Adrenal gland (tissue), 12 donors: ENCODE results near the gene ZFP62. TPM values are rescaled to one million over a fixed set of nuclear protein-coding genes. Genes with fewer than 3 reads are reported as not detected.

Source experiments
- DNase-seq, 7 donors: peaks; one replicate each; pipeline ENCODE4 v3.0.0-alpha.2; 2019 to 2020
- H3K27ac ChIP-seq, 5 donors: fragments of 200-600 bp; sonication (generic) in 4 of 5; 1 replicate in 3 of 5; 2 replicates in 2 of 5; pipeline versions ENCODE4 v1.5.1 to v1.8.0; 2016 to 2020; ENCODE audit warnings: mild to moderate bottlenecking in 1 of 5
- H3K27me3 ChIP-seq: fragments of 200-600 bp; 2 replicates; pipeline ENCODE4 v1.8.0; 2021
- H3K36me3 ChIP-seq, 2 donors: fragments of 200-600 bp; replicated peaks in 1 of 2; 1 replicate in 1 of 2; 2 replicates in 1 of 2; pipeline versions ENCODE4 v1.5.1 to v1.8.0; 2018 to 2022
- H3K4me1 ChIP-seq, 2 donors: fragments of 200-600 bp; replicated peaks in 1 of 2; 1 replicate in 1 of 2; 2 replicates in 1 of 2; pipeline versions ENCODE4 v1.5.1 to v1.8.0; 2018 to 2021
- H3K4me3 ChIP-seq, 4 donors: fragments of 200-600 bp; sonication (generic) in 3 of 4; one replicate each; pipeline ENCODE4 v1.5.1; 2016 to 2018
- H3K9me3 ChIP-seq, 3 donors: fragments of 200-600 bp; sonication (generic) in 1 of 3; replicated peaks in 1 of 3; 1 replicate in 2 of 3; 2 replicates in 1 of 3; pipeline versions ENCODE4 v1.5.1 to v1.8.0; 2016 to 2021
- POLR2A ChIP-seq, 2 donors: fragments of 450-650 bp; IDR thresholded peaks; one replicate each; pipeline ENCODE4 v1.6.1; 2017; ENCODE audit warnings: antibody characterized with exemption in 2 of 2, mild to moderate bottlenecking in 2 of 2, moderate library complexity in 1 of 2
- WGBS, 4 donors: extraction: QIAGEN DNeasy Blood & Tissue Kit in 2 of 4; methylation state at CpG; one replicate each; pipeline versions ENCODE4 v1.1.5 to v1.1.7; 2013 to 2017; 5-methylcytosine and 5-hydroxymethylcytosine counted together
- intact Hi-C, 2 donors: fragments of 100-400 bp; cut with DNase I; formaldehyde crosslinking; loops; one replicate each; pipeline versions ENCODE4 v1.14.1 to v1.15.0; 2022 to 2023
- polyA plus RNA-seq, 3 donors: library from polyadenylated mRNA; stranded (reverse); fragments of 200-250 nt in 2 of 3; fragments of 350-450 nt in 1 of 3; fragmentation: Illumina TruSeq in 1 of 3; extraction: RNeasy Lipid Tissue Mini Kit (QIAGEN cat#74804) in 1 of 3; gene quantifications; one replicate each; pipeline ENCODE4 v1.2.3, GENCODE V29; 2013 to 2014
- total RNA-seq, 9 donors: library from RNA; depleted of rRNA in 4 of 9; stranded (reverse); fragments of >200 nt in 4 of 9; fragments of 120-200 nt in 1 of 9; fragmentation: NEBNext Ultra II Directional in 1 of 9; extraction: Animal tissue kit (Norgen Biotek cat#: 25700) in 1 of 9; gene quantifications; one replicate each; pipeline versions ENCODE4 v1.1.0 to v1.2.4, GENCODE V29; 2013 to 2023
- TF ChIP-seq, protein P1 (sequence below), 6 experiments: fragments of 450-650 bp in 4 of 6; fragments of 200-600 bp in 2 of 6; sonication (generic) in 1 of 6; IDR thresholded peaks; 1 replicate in 5 of 6; 2 replicates in 1 of 6; pipeline versions ENCODE4 v1.5.1 to v1.8.0; 2016 to 2021; ENCODE audit warnings: antibody characterized with exemption in 6 of 6, mild to moderate bottlenecking in 2 of 6, moderate library complexity in 1 of 6
- donor health status: healthy with polysubstance abuse.
- donor health status: Bipolar disorder and iron deficiency.
- donor health status: DM: yes; HTN: yes; CAD: no.
- donor health status: DM: no; HTN: no; CAD: no.
- donor health status: DM: no; HTN: no; CAD: no.
- donor health status: DM: yes; HTN: yes; CAD: no.

Gene ZFP62
- total and polyA plus RNA-seq, 12 donors: 8.5 to 39.7 (median 16.5) TPM

GRCh38 chr5:180816608-180817534, 44.2 kb downstream of the ZFP62 start:
- DNase-seq: peak in 4 of 7 donors; percentile 42 to 59 (median 54)
- Histone ChIP-seq H3K4me1 (peaks cover 35 to 54% of the 10 kb centered on the region in 2 donors), H3K9me3 (no peaks in the 10 kb centered on the region), H3K36me3 (no peaks in the 10 kb centered on the region), H3K27ac (peak overlapping the region; percentile 56 to 87 (median 70)), H3K4me3 (no peak overlapping the region), H3K27me3 (no peaks in the 10 kb centered on the region)
- WGBS, 4 donors: 24 to 43% (median 34%) methylated on average over 10 to 13 of the region's 13 CpGs
- TF ChIP-seq, protein P1, sequence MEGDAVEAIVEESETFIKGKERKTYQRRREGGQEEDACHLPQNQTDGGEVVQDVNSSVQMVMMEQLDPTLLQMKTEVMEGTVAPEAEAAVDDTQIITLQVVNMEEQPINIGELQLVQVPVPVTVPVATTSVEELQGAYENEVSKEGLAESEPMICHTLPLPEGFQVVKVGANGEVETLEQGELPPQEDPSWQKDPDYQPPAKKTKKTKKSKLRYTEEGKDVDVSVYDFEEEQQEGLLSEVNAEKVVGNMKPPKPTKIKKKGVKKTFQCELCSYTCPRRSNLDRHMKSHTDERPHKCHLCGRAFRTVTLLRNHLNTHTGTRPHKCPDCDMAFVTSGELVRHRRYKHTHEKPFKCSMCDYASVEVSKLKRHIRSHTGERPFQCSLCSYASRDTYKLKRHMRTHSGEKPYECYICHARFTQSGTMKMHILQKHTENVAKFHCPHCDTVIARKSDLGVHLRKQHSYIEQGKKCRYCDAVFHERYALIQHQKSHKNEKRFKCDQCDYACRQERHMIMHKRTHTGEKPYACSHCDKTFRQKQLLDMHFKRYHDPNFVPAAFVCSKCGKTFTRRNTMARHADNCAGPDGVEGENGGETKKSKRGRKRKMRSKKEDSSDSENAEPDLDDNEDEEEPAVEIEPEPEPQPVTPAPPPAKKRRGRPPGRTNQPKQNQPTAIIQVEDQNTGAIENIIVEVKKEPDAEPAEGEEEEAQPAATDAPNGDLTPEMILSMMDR (IDR thresholded peaks at IDR 0.05): peak in 1 of 6 experiments; percentile 7
- no peak for TF ChIP-seq POLR2A (IDR thresholded peaks at IDR 0.05)
- intact Hi-C loops: no loop called here

DNA sequence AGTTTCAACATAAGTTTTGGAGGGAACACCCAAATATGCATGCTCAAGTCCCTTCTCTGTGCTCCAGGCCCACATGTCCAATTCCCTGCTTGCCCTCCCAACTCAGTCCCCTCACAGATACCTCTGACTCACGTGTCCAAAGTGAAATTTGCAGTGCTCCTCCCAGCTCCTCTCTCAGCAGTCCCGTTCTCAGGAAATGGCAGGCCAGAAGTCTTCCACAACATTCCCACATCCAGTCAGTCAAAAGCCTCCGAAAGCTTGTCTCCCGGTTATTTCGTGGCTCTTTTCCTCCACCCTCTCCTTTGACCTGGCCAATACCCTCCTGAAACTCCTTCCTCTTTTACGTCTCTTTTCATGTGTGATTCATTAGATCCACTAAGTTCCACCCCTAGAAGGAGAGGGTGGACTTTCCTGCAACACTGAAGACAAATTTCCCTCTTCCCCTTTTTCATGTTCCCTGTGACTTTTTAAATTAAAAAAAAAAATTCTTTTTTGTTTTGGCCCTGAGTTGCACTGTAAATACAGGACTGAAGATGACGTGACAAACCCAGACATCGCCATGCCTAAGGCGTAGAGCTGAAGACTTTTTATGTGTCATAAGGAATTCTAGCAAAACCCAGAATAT, 45.7 kb downstream of the ZFP62 start:
- Histone ChIP-seq H3K4me3 (peak overlapping the region in 1 of 4 donors; percentile 36), H3K36me3 (no peaks in the 10 kb centered on the region), H3K27ac (peak overlapping the region; percentile 55 to 78 (median 57)), H3K27me3 (no peaks in the 10 kb centered on the region), H3K9me3 (no peaks in the 10 kb centered on the region), H3K4me1 (peaks cover 41 to 44% of the 10 kb centered on the region in 2 donors)
- TF ChIP-seq, protein P1 (IDR thresholded peaks at IDR 0.05): no peak
- no peak for TF ChIP-seq POLR2A (IDR thresholded peaks at IDR 0.05)
- WGBS, 4 donors: 62 to 67% (median 66%) methylated on average over 9 of the region's 9 CpGs
- peak in 3 of 7 donors; percentile 10 to 51 (median 23) for DNase-seq
- intact Hi-C loops: no loop called here

DNA sequence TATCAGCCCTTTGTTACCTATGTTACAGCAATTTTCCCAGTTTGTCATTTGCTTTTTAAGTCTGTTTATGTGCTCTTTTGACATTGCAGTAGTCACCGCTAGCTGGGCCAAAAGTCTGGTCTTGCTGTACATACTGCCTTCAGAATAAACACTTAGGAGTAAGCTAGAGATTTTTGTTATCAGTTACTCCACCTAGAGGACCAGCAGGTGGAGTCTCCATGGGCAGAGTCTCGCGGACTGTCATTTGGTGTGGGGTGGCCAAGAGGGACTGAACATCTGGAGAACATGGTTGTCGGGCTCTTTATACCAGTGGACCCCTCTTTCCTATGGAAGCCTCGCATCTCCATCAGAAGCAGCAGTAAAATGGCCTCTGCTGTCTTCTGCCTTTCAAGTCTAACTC, 47.7 kb downstream of the ZFP62 start:
- intact Hi-C loops: no loop called here
- H3K4me1 ChIP-seq: peaks cover 38 to 47% of the 10 kb centered on the region in 2 donors
- TF ChIP-seq, protein P1 (IDR thresholded peaks at IDR 0.05): no peak
- TF ChIP-seq POLR2A (IDR thresholded peaks at IDR 0.05): no peak
- H3K4me3 ChIP-seq: peak overlapping the region in 1 of 4 donors; percentile 21
- 70 to 80% (median 75%) methylated on average over 5 of the region's 5 CpGs for WGBS, 4 donors
- H3K9me3 ChIP-seq: no peaks in the 10 kb centered on the region
- H3K36me3 ChIP-seq: no peaks in the 10 kb centered on the region
- DNase-seq: peak in 3 of 7 donors; percentile 5 to 46 (median 16)
- peak overlapping the region in 3 of 5 donors; percentile 12 to 78 (median 34) for H3K27ac ChIP-seq
- H3K27me3 ChIP-seq: no peaks in the 10 kb centered on the region

DNA sequence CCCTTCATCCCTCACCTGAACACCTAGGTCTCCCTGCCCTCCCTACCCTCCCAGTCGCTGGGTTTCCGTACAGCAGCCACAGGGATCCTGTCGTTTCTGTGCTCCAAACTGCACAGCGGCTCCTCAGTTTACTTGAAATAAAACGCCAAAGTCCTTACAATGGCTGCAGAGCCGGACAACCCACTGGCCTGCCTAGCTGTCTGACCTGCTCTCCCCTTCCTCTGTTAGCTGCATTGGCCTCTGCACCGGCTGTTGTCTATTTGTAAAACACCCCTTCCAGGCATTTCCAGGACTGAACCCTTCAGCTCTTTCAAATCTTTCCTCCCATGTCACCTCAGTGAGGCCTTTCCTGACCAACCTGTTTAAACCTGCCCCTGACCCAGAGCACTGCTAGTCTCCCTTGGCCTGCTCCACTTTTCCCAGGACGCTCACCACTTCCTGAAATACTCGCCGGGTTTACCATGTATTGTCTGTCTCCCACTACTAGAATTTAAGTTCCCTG, 49.4 kb downstream of the ZFP62 start:
- Histone ChIP-seq H3K27me3 (no peaks in the 10 kb centered on the region), H3K4me1 (peaks cover 37 to 38% of the 10 kb centered on the region in 2 donors), H3K4me3 (peak overlapping the region in 1 of 4 donors; percentile 66), H3K9me3 (no peaks in the 10 kb centered on the region), H3K27ac (peak overlapping the region in 4 of 5 donors; percentile 93 to 99 (median 96)), H3K36me3 (no peaks in the 10 kb centered on the region)
- peak in 3 of 7 donors; percentile 11 to 56 (median 30) for DNase-seq
- TF ChIP-seq, protein P1 (IDR thresholded peaks at IDR 0.05): no peak
- no peak for TF ChIP-seq POLR2A (IDR thresholded peaks at IDR 0.05)
- intact Hi-C loops: no loop called here
- WGBS, 4 donors: 77 to 83% (median 78%) methylated on average over 10 of the region's 10 CpGs
